Measurements from ENCODE around the gene ERCC8.

DNA sequence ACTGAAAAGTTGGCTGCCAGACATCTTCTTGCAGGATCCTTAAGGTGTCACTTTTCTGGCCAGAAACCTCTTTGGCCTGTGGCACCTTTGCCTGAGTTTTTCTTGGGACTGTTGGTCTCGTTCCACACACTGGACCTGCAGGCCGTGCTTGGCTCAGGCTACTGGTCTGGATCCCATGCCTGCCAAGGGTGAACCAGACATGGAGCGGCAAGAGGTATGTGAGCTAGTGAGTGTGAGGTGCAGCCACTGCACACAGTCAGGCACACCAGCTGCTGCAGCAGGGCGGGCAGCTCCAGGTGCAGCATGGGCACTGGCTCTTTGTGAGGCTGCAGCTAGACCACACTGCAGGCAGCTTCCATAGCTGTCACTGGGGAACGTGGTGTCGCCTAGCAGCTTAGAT, 48.0 kb upstream of the ERCC8 start:
- no peak for TF ChIP-seq POLR2AphosphoS5 (IDR thresholded peaks at IDR 0.05; ENCODE audit: borderline replicate concordance, low read depth, low read length)
- TF ChIP-seq EZH2 (IDR thresholded peaks at IDR 0.05): no peak
